GF-D8 (cell line): ENCODE measurements around the gene PAM.
"Not testable (repeated sequence)": the region's sequence is repeated elsewhere in the genome, so short reads cannot be mapped to it uniquely, and the experiment has no call there.

Experiments
- DNase-seq: peaks from one replicate; lab custom pipeline; 2025; lab: John Stamatoyannopoulos, UW

Gene PAM

DNA sequence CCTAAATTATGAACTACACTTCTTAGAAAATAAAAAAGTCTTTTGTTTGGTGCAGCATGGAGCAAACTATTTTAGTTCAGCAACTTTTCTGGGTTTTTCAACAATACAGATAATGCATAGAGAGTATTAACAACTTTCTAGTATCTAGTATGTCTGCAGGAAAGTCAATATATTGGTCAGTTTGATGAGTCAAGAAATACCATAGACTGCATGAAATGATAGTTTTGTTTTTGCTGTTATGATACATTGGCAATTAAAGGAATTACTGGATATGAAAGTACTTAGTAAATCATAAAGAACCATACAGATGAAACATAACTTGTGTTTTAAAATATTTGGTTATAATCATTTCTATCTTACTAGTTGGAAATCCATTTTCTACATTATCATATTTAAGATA, 191.3 kb downstream of the PAM start:
- no peak for DNase-seq

DNA sequence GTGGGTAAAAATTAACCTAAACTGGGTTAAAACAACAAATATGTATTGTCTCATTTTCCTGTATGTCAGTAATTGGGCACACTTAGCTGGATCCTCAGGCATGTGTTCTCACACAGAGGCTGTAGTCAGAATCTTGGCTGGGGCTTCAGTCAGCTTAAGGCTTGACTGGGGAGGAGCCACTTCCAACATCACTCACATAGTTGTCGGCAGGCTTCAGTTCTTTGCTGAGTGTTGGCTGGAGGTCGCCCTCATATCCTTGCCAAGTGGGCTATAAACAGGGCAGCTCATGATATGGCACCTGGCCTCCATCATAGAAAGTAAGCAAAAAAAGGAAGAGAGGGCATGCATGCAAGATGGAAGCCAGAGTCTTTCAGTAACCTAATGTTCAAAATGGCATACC, 191.9 kb downstream of the PAM start:
- DNase-seq, result no peak

DNA sequence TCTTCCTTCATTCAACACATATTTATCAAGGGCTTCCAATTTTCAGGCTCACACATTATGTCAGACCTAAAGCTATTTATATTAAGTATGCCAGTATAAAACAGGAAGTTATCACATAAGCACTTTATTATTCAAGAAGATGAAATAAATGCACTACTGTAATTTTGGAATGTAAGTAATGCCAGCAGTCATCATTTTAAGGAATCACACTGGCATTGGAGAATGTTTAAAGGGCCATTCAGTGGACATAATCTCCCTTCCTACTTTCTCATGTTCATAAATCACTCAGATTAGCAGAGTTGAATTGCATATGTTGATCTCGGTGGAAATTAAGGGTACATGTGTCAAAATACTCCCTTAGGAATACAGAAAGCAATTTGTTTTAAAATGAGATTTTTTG, 200.4 kb downstream of the PAM start:
- no peak for DNase-seq

DNA sequence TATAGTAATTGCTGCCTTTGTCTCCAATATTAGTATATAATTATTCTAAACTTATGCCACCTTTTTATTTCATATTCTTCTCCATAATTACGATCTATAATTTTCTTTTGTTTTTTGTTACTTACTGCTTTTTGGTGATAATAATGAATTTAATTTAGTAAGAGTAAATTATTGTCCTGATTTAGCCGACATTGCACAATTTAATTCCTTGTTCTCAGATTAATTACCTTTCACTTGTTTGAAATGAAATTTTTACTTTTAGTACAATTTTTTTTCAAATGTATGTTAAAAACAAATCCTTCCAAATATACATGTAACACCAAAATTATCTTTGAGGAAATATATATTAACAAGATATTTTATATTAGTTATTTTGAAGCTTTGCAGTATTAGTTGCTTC, 201.5 kb downstream of the PAM start:
- no peak for DNase-seq

DNA sequence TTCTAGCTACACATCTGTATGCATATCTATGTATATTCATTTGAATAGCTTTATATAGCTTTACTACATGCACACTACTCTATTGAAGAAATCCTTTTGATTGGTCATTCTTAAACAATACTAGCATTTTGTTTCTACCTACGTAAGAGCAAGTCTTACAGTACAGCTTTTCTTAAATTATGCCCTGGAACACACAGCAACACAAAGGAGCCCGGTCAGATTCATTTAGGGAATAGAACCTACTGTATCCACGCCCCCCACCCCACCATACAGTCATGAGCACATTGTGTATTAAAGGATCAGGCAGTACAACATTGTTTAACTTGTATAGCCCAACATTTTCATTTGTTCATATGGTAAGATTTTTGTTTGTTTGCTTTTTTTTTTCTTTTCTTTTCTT, 202.0 kb downstream of the PAM start:
- no peak for DNase-seq

DNA sequence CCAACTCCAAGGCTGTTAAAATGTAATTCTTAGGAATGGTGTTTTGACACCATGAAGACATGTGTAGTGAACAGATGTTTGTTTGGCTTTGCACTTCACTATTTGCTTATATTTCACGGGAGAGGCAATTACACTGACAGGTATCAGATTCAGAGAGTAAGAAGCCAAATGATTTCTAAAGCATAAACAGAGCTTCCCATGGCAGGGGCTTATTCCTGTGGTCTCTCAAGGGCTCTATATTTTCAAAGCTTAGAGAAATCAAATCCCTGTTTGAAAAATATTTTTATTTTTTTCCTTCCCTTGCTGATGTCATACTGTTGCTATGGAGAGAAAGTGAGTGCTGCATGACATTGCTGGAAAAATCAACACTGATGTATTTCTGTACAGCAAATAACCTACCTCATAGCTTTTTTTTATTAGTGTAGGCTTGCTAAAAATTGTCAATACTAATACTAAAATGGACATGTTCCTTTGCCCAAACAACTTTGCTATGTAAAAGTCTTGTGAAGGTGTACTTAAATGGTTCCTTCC, 203.4 kb downstream of the PAM start:
- no peak for DNase-seq

DNA sequence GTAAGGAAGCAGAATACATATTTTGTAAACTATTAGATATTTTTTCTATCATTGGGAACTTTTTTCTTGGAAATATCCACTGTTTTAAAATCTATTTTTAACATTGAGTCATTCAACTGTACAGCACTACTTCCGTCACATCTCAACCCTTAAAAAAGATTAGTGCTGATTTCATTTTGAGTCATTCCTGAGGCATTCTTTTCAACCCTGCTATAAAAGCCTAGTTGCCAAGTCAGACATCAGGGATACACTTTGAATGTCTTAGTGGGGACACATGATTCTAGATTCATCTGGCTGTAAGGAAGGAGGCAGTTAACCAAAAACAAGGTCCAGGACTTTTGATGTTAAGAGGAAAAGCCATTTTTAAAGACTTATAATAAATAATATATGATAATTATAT, 203.9 kb downstream of the PAM start:
- no peak for DNase-seq

DNA sequence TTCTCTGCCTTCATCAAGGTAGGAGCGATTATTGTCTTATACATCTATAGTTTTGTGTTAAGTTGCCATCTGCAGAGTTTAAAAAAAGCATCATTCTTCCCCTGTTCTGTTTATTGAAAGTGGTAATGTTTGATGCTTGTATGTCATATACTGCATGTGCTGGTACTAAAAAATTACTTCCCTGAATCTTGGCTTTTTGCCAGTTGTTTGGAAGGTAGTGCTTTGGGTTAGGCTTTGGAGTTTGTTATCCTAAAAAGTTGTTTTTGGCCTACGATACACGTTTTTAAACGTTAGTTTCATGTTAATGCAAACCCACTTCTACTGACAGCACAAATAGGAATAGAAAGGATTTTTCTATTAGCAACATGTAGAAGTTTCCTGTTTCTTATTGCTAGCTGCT, 206.6 kb downstream of the PAM start:
- no peak for DNase-seq

DNA sequence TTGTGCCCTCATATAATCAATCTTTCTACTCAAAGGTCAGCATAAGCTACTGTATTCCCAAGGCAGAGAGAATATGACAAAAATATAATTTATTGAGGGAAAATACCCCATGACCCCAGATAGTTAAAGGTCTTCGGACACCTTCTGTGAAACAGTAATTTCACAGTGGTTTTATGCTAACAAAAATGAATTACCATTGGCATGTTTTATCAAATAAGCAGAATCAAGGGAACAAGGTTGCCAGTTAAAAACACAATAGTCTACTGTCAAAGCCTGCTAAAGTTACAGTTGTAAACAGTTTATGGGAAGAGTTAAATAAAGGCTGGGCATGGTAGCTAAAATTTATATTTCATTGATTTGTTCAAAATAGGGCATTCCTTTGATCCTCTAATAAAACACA, 210.5 kb downstream of the PAM start:
- DNase-seq, result no peak

GRCh38 chr5:102969641-102970040, 214.5 kb downstream of the PAM start:
- no peak for DNase-seq

DNA sequence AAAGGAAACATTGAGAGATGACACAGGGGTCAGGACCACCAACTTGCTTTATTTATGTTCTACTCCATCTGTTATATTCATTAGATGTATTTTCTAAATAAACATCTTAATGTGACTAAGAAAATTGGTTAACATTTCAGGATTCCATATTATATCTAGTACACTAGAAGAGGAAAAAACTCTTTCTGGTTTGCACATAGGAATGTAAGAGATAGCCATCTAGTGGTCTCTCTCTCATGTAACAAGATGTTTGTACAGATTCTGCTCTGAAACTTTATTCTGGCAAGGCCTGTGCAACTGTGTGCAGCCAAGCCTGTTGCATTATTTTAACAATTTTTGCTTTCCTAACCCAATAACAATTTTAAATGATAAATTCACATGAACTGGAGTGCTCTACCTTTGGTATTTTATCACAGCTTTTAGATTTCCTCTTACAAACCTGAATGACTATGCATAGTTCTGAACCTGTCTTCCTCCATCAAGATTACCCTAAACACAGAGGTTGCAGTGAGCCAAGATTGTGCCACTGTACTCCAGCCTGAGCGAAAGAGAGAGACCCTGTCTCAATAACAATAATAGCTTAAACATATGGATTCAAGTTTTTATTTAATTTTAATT, 216.7 kb downstream of the PAM start:
- no peak for DNase-seq

DNA sequence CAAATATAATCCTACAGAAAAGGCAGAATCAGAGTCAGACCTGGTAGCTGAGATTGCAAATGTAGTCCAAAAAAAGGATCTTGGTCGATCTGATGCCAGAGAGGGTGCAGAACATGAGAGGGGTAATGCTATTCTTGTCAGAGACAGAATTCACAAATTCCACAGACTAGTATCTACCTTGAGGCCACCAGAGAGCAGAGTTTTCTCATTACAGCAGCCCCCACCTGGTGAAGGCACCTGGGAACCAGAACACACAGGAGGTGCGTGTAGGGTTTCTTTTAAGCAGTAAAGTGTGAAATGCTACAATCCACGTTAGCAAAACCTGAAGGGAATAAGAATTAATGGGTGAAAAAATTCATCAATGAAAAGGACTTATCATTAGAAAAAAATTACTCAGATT, 219.1 kb downstream of the PAM start:
- no peak for DNase-seq

DNA sequence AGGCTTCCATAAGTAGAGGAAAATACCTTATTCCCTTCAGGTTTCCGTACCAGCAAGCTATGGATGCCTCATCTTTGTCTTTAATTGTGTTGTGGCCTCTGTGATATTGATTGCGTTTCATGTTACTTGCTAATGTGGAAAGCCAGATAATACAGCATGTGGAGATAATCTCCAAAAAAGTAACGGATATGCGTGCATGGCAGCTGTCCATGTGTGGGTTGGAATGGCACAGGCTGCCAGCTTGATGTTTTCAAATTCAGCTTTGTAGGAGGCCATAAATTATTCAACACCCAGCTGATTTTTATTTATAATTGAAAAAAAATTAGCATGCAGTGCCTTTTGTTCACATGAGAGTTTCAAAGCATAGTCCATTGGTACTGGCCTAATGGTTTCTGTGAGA, 219.9 kb downstream of the PAM start:
- DNase-seq, result no peak

- DNase-seq, result no peak
These were observed 220.5 kb downstream of the PAM start for GRCh38 chr5:102975457-102976182.

GRCh38 chr5:102981957-102982635, 227.0 kb downstream of the PAM start:
- no peak for DNase-seq

DNA sequence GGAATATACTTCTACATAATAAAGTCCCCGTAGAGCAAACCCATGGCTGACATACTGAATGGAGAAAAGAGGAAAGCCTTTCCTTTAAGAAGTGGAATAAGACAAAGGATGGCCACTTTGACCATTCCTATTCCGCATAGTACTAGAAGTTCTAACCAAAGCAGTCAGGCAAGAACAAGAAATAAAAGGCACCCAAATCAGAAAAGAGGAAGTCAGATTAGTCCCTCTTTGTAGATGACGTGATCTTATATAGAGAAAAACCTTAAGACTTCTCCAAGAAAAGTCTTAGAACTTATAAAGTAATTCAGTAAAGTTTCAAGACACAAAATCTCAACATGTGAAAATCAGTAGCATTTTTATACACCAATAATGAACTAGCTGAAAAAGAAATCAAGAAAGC, 231.0 kb downstream of the PAM start:
- no peak for DNase-seq

DNA sequence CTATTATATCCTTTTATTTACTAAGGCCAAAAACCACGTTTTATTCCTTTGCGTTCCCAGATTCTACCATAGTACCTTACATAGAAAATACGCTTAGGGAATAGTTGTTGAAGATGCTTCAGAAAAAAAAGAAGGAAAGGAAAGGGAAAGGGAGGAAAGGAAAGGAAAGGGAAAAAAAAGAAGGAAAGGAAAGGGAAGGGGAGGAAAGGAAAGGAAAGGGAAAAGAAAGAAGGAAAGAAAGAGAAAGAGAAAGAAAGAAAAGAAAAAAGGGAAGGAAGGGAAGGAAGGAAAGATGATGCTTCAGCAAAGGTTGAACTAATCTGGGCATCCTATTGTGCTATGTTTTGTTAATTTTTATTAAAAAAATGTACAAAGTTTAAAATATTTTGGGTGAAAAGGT, 233.4 kb downstream of the PAM start:
- DNase-seq, result no peak

- no peak for DNase-seq
These were observed 236.7 kb downstream of the PAM start for GRCh38 chr5:102991802-102992201.

DNA sequence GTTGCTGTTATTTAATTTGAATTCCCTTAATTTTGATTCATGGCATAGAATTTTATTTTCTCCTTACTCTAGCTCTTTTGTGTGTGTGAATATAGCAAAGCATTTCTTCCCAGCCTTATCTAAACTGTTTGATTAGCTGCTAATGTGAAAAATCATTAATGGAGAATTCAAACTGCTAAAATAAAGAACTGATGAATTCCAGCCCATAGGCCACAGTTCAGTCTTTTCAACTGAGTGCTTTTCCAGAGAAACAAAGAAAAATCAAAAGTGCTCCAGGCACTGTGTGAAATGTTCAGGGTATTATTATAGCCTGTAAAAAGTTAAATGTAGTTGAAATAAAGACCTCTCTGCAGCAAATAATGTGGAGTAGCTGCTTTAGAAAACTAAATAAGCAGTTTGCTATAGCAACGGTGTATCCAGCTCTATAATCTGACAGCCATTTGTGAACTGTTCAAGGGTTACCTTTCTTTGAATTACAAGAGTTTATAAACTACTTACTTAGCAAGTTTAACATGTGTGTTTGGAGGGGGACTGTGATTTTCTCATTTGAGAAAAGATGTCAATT, 241.0 kb downstream of the PAM start:
- no peak for DNase-seq

DNA sequence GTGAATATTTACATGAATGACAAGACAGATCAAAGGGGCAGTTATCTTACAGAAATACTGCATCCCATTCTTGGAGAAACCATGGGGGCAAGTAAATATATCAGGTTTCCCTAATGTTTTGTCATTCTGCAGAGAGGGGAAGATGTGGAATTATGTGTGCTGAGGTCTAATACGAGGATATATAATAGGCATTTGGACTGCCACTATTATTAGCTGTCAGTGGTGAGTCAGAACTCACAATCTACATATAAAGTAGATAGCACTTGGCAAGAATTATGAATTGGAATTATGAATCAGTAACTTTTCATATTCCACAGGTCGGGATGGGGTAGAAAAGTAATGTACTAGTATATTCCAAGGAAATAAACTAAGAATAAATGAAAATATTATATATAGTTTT, 243.1 kb downstream of the PAM start:
- no peak for DNase-seq

DNA sequence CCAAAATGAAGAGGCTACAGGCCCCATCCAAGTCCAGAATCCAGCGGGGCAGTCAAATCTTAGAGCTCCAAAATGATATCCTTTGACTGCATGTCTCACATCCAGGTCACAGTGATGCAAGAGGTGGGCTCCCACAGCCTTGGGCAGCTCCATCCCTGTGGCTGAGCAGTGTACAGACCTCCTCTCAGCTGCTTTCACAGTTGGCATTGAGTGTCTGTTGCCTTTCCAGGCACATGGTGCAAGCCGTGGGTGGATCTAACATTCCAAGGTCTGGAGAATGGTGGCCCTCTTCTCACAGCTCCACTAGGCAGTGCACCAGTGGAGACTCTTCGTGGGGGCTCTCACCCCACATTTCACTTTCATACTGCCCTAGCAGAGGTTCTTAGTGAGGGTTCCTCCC, 244.1 kb downstream of the PAM start:
- no peak for DNase-seq

DNA sequence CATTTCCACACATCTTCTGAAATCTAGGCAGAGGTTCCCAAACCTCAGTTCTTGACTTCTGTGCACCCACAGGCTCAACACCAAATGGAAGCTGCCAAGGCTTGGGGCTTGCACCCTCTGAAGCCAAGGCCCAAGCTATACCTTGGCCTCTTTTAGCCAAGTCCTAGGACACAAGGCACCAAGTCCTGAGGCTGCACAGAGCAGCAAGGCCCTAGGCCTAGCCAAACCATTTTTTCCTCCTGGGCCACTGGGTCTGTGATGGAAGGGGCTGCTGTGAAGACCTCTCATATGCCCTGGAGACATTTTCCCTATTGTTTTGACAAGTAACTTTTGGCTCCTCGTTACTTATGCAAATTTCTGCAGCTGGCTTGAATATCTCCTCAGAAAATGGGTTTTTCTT, 244.5 kb downstream of the PAM start:
- DNase-seq, result not testable (repeated sequence)

- no peak for DNase-seq
These were observed 245.0 kb downstream of the PAM start for GRCh38 chr5:103000089-103000488.
